Uterus (tissue), 2 donors: ENCODE results near the gene ANP32A.

Experiments
- POLR2A ChIP-seq, 2 donors: fragments of 450-650 bp; IDR thresholded peaks; one replicate each; pipeline ENCODE4 v1.6.1; 2016; ENCODE audit warnings: antibody characterized with exemption in 2 of 2, mild to moderate bottlenecking in 1 of 2, moderate library complexity in 1 of 2
- TF ChIP-seq, protein P1 (sequence below), 4 experiments: fragments of 200-600 bp in 2 of 4; fragments of 450-650 bp in 2 of 4; sonication (generic) in 2 of 4; IDR thresholded peaks; one replicate each; pipeline ENCODE4 v1.5.1; 2016 to 2019; ENCODE audit warnings: antibody characterized with exemption in 4 of 4, mild to moderate bottlenecking in 2 of 4, moderate library complexity in 1 of 4

DNA sequence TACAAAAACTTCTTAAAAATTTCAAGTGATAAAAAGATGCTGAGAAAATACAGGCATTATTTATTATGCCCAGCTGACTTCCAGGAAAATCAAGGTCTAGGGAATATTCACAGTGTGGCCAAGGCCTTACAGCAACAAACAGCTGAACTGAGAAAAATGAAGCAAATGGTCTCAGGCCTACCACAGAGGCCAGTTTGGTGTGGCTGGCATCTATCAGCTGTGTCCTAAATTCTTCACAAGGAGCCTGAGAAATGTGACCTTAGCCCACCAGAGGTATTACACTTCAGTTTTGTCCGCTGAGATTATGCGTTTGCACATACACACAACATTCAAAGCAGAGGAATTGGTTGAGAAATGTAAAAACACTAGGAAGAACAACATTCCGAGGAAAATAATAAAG lies 77.4 kb downstream of the ANP32A start:
- TF ChIP-seq, protein P1, sequence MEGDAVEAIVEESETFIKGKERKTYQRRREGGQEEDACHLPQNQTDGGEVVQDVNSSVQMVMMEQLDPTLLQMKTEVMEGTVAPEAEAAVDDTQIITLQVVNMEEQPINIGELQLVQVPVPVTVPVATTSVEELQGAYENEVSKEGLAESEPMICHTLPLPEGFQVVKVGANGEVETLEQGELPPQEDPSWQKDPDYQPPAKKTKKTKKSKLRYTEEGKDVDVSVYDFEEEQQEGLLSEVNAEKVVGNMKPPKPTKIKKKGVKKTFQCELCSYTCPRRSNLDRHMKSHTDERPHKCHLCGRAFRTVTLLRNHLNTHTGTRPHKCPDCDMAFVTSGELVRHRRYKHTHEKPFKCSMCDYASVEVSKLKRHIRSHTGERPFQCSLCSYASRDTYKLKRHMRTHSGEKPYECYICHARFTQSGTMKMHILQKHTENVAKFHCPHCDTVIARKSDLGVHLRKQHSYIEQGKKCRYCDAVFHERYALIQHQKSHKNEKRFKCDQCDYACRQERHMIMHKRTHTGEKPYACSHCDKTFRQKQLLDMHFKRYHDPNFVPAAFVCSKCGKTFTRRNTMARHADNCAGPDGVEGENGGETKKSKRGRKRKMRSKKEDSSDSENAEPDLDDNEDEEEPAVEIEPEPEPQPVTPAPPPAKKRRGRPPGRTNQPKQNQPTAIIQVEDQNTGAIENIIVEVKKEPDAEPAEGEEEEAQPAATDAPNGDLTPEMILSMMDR (IDR thresholded peaks at IDR 0.05), result no peak
- TF ChIP-seq POLR2A (IDR thresholded peaks at IDR 0.05), result no peak
